Mammary epithelial cell (primary cell): ENCODE results near the gene TRABD.

ENCODE experiments used
- CTCF ChIP-seq, 2 donors: IDR thresholded peaks in 1 of 2; conservative IDR thresholded peaks in 1 of 2; 2 replicates each; pipeline ENCODE4 v1.5.1; 2011 to 2012; ENCODE audit warnings: inconsistent platforms in 2 of 2, low read length in 2 of 2, mild to moderate bottlenecking in 2 of 2, control low read depth in 1 of 2, low read depth in 1 of 2; ENCODE audit not compliant: insufficient read depth in 1 of 2; ENCODE audit errors: extremely low read depth in 1 of 2
- EZH2 ChIP-seq: IDR thresholded peaks from 2 replicates; pipeline ENCODE4 v1.6.1; 2012; ENCODE audit warnings: low read length, inconsistent platforms, borderline replicate concordance

GRCh38 chr22:50170453-50171318 is 15.0 kb upstream of the TRABD start, which contains the start of gene PANX2:
- TF ChIP-seq CTCF (conservative IDR thresholded peaks at IDR 0.05 in 1 of 2, IDR thresholded peaks at IDR 0.05 in 1 of 2; ENCODE audit: extremely low read depth in 1 of 2, insufficient read depth in 1 of 2, low read depth in 1 of 2, low read length in 2 of 2), result no peak
- no peak for TF ChIP-seq EZH2
